ENCODE results near the gene VPREB1. TPM values are rescaled to one million over a fixed set of nuclear protein-coding genes. Genes with fewer than 3 reads are reported as not detected.
"Not testable (repeated sequence)": the region's sequence is repeated elsewhere in the genome, so short reads cannot be mapped to it uniquely, and the experiment has no call there.

VPREB1 gene
- total RNA-seq, 1 donor from 2014 or later: not detected

- H3K27ac Mint-ChIP-seq (ENCODE audit: unreplicated experiment): no peak overlapping the region
- peaks cover 67% of the 10 kb centered on the region for H3K27me3 Mint-ChIP-seq (ENCODE audit: low read depth)
- no peaks in the 10 kb centered on the region for H3K36me3 Mint-ChIP-seq (ENCODE audit: low read depth)
- TF ChIP-seq CTCF (conservative IDR thresholded peaks at IDR 0.05): no peak
- H3K9me3 Mint-ChIP-seq: no peaks in the 10 kb centered on the region
- no peak overlapping the region for H3K4me3 Mint-ChIP-seq
- peaks cover 12% of the 10 kb centered on the region for H3K4me1 Mint-ChIP-seq
- DNase-seq (ENCODE audit: low read depth, low spot score): no peak
Observed at GRCh38 chr22:22216450-22216959, 28.1 kb upstream of the VPREB1 start.

GRCh38 chr22:22218302-22218701 is 26.3 kb upstream of the VPREB1 start:
- no peaks in the 10 kb centered on the region for H3K9me3 Mint-ChIP-seq
- H3K36me3 Mint-ChIP-seq (ENCODE audit: low read depth): no peaks in the 10 kb centered on the region
- H3K4me1 Mint-ChIP-seq: peaks cover 12% of the 10 kb centered on the region
- no peak for DNase-seq (ENCODE audit: low read depth, low spot score)
- no peak overlapping the region for H3K4me3 Mint-ChIP-seq
- peaks cover 53% of the 10 kb centered on the region for H3K27me3 Mint-ChIP-seq (ENCODE audit: low read depth)
- H3K27ac Mint-ChIP-seq (ENCODE audit: unreplicated experiment): no peak overlapping the region
- TF ChIP-seq CTCF (conservative IDR thresholded peaks at IDR 0.05): no peak

GRCh38 chr22:22219140-22219996 is 25.2 kb upstream of the VPREB1 start:
- DNase-seq (ENCODE audit: low read depth, low spot score): no peak
- Mint-ChIP-seq H3K36me3 (ENCODE audit: low read depth) (no peaks in the 10 kb centered on the region), H3K27me3 (ENCODE audit: low read depth) (peaks cover 46% of the 10 kb centered on the region), H3K4me3 (no peak overlapping the region), H3K4me1 (peaks cover 12% of the 10 kb centered on the region), H3K9me3 (no peaks in the 10 kb centered on the region), H3K27ac (ENCODE audit: unreplicated experiment) (no peak overlapping the region)
- TF ChIP-seq CTCF (conservative IDR thresholded peaks at IDR 0.05): no peak

- H3K4me1 Mint-ChIP-seq; H3K9me3 Mint-ChIP-seq; DNase-seq (ENCODE audit: low read depth, low spot score); H3K27ac Mint-ChIP-seq (ENCODE audit: unreplicated experiment); H3K4me3 Mint-ChIP-seq; H3K36me3 Mint-ChIP-seq (ENCODE audit: low read depth): not testable (repeated sequence)
- peaks cover 34% of the 10 kb centered on the region for H3K27me3 Mint-ChIP-seq (ENCODE audit: low read depth)
Observed at GRCh38 chr22:22221043-22221442, 23.5 kb upstream of the VPREB1 start.

- Mint-ChIP-seq H3K4me3 (no peak overlapping the region), H3K27ac (ENCODE audit: unreplicated experiment) (no peak overlapping the region), H3K9me3 (no peaks in the 10 kb centered on the region), H3K4me1 (peaks cover 3% of the 10 kb centered on the region), H3K27me3 (ENCODE audit: low read depth) (peaks cover 42% of the 10 kb centered on the region), H3K36me3 (ENCODE audit: low read depth) (no peaks in the 10 kb centered on the region)
- no peak for TF ChIP-seq CTCF (conservative IDR thresholded peaks at IDR 0.05)
- DNase-seq (ENCODE audit: low read depth, low spot score): no peak
Observed at GRCh38 chr22:22226448-22227187, 18.0 kb upstream of the VPREB1 start.

All from neural crest cell (in vitro differentiated cells).